Measurements from ENCODE around the gene EIF4H.
A peak's percentile ranks its signal among the peaks of the same experiment; 100 is the strongest.

Gene EIF4H

DNA sequence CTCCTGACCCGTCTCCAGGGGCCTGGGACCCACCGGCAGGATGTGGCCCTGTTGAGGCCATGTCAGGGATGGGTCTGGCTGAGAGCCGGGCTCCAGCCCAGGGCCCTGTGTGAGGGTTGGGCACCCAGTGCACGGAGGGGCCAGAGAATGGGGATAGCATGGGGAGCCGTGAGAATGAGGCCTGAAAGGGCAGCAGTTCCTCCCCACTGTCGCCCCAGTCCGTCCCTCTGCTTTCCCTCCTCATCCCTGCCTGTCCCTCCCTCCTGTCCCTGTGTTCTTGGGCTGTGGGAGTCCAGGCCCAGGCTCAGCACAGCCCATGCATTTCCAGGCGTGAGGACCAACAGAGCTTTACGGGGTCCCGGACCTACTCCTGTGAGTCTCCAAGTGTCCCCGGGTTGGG is 45.3 kb downstream of the EIF4H start:
- no peaks in the 10 kb centered on the region for H3K79me1 ChIP-seq (ENCODE audit: low read length)
- no peak overlapping the region for H3K56ac ChIP-seq (ENCODE audit: low read length)
- H2AK5ac ChIP-seq (ENCODE audit: low read length): no peak overlapping the region

DNA sequence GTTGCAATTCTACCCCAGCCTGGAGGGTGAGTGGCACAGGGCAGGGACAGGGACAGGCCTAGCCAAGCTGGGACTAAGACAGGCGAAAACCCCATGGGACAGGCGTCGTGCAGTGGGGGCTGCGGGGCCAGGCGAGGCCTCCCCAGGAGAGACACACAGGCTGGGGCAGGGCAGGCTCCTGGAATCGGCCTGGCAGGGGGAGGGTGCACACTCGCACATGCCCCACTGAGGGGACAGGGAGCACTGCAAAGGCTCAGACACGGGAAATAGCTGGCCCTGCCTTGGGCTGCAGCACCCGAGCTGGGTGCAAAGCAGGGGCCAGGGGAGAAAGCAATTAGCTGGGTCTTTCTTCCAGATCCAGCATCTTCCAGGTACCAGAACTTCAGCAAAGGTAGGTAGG is 46.1 kb downstream of the EIF4H start:
- Histone ChIP-seq H3K18ac (ENCODE audit: low read length) (no peak overlapping the region), H3K27ac (ENCODE audit: low read depth, low read length) (no peak overlapping the region), H4K5ac (ENCODE audit: low read length) (no peak overlapping the region), H3K23ac (ENCODE audit: low read length) (no peak overlapping the region), H2BK120ac (ENCODE audit: low read depth, low read length) (no peak overlapping the region), H3K4me1 (ENCODE audit: control insufficient read depth, low read depth, low read length) (no peaks in the 10 kb centered on the region), H3K4me3 (ENCODE audit: low read length) (no peak overlapping the region), H3K4me2 (ENCODE audit: low read length) (no peak overlapping the region), H3K9ac (ENCODE audit: low read length) (no peak overlapping the region), H3K79me2 (ENCODE audit: control insufficient read depth, insufficient read depth, low read length) (no peaks in the 10 kb centered on the region), H2BK15ac (replicated peaks; ENCODE audit: low read depth) (no peak overlapping the region), H3K27me3 (ENCODE audit: insufficient read depth, low read length, poor library complexity) (no peaks in the 10 kb centered on the region), H4K8ac (ENCODE audit: low read depth, low read length) (no peak overlapping the region), H3K56ac (ENCODE audit: low read length) (peak overlapping the region; percentile 15), H3K79me1 (ENCODE audit: low read length) (no peaks in the 10 kb centered on the region), H2BK5ac (ENCODE audit: low read length) (no peak overlapping the region), H3K4ac (ENCODE audit: low read depth, low read length) (no peak overlapping the region), H2AK5ac (ENCODE audit: low read length) (no peak overlapping the region), H3K36me3 (ENCODE audit: control insufficient read depth, insufficient read depth, low read length) (no peaks in the 10 kb centered on the region)
- DNase-seq: no peak
- WGBS (ENCODE audit: extremely low coverage, insufficient coverage, low lambda C conversion rate): no CpG with 5 or more reads among the region's 9 CpGs

More for the DNA sequence above, 45.3 kb downstream of the EIF4H start:
- DNase-seq: no peak
- Histone ChIP-seq H2BK15ac (replicated peaks; ENCODE audit: low read depth) (no peak overlapping the region), H2BK120ac (ENCODE audit: low read depth, low read length) (no peak overlapping the region), H3K79me2 (ENCODE audit: control insufficient read depth, insufficient read depth, low read length) (no peaks in the 10 kb centered on the region), H3K4me1 (ENCODE audit: control insufficient read depth, low read depth, low read length) (no peaks in the 10 kb centered on the region), H3K4me3 (ENCODE audit: low read length) (no peak overlapping the region), H3K27me3 (ENCODE audit: insufficient read depth, low read length, poor library complexity) (no peaks in the 10 kb centered on the region), H4K8ac (ENCODE audit: low read depth, low read length) (no peak overlapping the region), H3K4ac (ENCODE audit: low read depth, low read length) (no peak overlapping the region), H4K5ac (ENCODE audit: low read length) (no peak overlapping the region), H3K27ac (ENCODE audit: low read depth, low read length) (no peak overlapping the region), H2BK5ac (ENCODE audit: low read length) (no peak overlapping the region), H3K18ac (ENCODE audit: low read length) (no peak overlapping the region), H3K23ac (ENCODE audit: low read length) (no peak overlapping the region), H3K36me3 (ENCODE audit: control insufficient read depth, insufficient read depth, low read length) (no peaks in the 10 kb centered on the region), H3K4me2 (ENCODE audit: low read length) (no peak overlapping the region), H3K9ac (ENCODE audit: low read length) (no peak overlapping the region)
- WGBS (ENCODE audit: extremely low coverage, insufficient coverage, low lambda C conversion rate): no CpG with 5 or more reads among the region's 11 CpGs

- H3K27ac ChIP-seq (ENCODE audit: low read depth, low read length): no peak overlapping the region
- H3K27me3 ChIP-seq (ENCODE audit: insufficient read depth, low read length, poor library complexity): no peaks in the 10 kb centered on the region
Measured at GRCh38 chr7:74221713-74222112, 47.6 kb downstream of the EIF4H start.

GRCh38 chr7:74222851-74223710 is 48.9 kb downstream of the EIF4H start:
- Histone ChIP-seq H2BK5ac (ENCODE audit: low read length) (no peak overlapping the region), H4K5ac (ENCODE audit: low read length) (no peak overlapping the region), H3K79me2 (ENCODE audit: control insufficient read depth, insufficient read depth, low read length) (no peaks in the 10 kb centered on the region), H2BK15ac (replicated peaks; ENCODE audit: low read depth) (no peak overlapping the region), H3K79me1 (ENCODE audit: low read length) (no peaks in the 10 kb centered on the region), H3K27ac (ENCODE audit: low read depth, low read length) (no peak overlapping the region), H3K36me3 (ENCODE audit: control insufficient read depth, insufficient read depth, low read length) (peaks cover 4% of the 10 kb centered on the region), H3K56ac (ENCODE audit: low read length) (no peak overlapping the region), H3K4me2 (ENCODE audit: low read length) (no peak overlapping the region), H3K27me3 (ENCODE audit: insufficient read depth, low read length, poor library complexity) (no peaks in the 10 kb centered on the region), H2AK5ac (ENCODE audit: low read length) (no peak overlapping the region), H3K9ac (ENCODE audit: low read length) (no peak overlapping the region), H3K4me1 (ENCODE audit: control insufficient read depth, low read depth, low read length) (no peaks in the 10 kb centered on the region), H2BK120ac (ENCODE audit: low read depth, low read length) (no peak overlapping the region), H4K8ac (ENCODE audit: low read depth, low read length) (no peak overlapping the region), H3K4me3 (ENCODE audit: low read length) (no peak overlapping the region), H3K23ac (ENCODE audit: low read length) (no peak overlapping the region), H3K18ac (ENCODE audit: low read length) (no peak overlapping the region), H3K4ac (ENCODE audit: low read depth, low read length) (no peak overlapping the region)
- no CpG with 5 or more reads among the region's 17 CpGs for WGBS (ENCODE audit: extremely low coverage, insufficient coverage, low lambda C conversion rate)
- DNase-seq: no peak

More at GRCh38 chr7:74221713-74222112, 47.6 kb downstream of the EIF4H start:
- no peak overlapping the region for H3K4me3 ChIP-seq (ENCODE audit: low read length)
- DNase-seq: no peak
- no peak overlapping the region for H3K9ac ChIP-seq (ENCODE audit: low read length)
- H3K56ac ChIP-seq (ENCODE audit: low read length): no peak overlapping the region
- H2AK5ac ChIP-seq (ENCODE audit: low read length): no peak overlapping the region
- no peak overlapping the region for H3K23ac ChIP-seq (ENCODE audit: low read length)
- H4K5ac ChIP-seq (ENCODE audit: low read length): no peak overlapping the region
- no CpG with 5 or more reads among the region's 11 CpGs for WGBS (ENCODE audit: extremely low coverage, insufficient coverage, low lambda C conversion rate)
- H2BK120ac ChIP-seq (ENCODE audit: low read depth, low read length): no peak overlapping the region
- no peak overlapping the region for H2BK15ac ChIP-seq (replicated peaks; ENCODE audit: low read depth)
- H2BK5ac ChIP-seq (ENCODE audit: low read length): no peak overlapping the region
- no peaks in the 10 kb centered on the region for H3K79me2 ChIP-seq (ENCODE audit: control insufficient read depth, insufficient read depth, low read length)
- no peaks in the 10 kb centered on the region for H3K79me1 ChIP-seq (ENCODE audit: low read length)
- no peak overlapping the region for H4K8ac ChIP-seq (ENCODE audit: low read depth, low read length)
- peaks cover 4% of the 10 kb centered on the region for H3K36me3 ChIP-seq (ENCODE audit: control insufficient read depth, insufficient read depth, low read length)
- no peak overlapping the region for H3K18ac ChIP-seq (ENCODE audit: low read length)
- H3K4ac ChIP-seq (ENCODE audit: low read depth, low read length): no peak overlapping the region
- H3K4me2 ChIP-seq (ENCODE audit: low read length): no peak overlapping the region
- no peaks in the 10 kb centered on the region for H3K4me1 ChIP-seq (ENCODE audit: control insufficient read depth, low read depth, low read length)

DNA sequence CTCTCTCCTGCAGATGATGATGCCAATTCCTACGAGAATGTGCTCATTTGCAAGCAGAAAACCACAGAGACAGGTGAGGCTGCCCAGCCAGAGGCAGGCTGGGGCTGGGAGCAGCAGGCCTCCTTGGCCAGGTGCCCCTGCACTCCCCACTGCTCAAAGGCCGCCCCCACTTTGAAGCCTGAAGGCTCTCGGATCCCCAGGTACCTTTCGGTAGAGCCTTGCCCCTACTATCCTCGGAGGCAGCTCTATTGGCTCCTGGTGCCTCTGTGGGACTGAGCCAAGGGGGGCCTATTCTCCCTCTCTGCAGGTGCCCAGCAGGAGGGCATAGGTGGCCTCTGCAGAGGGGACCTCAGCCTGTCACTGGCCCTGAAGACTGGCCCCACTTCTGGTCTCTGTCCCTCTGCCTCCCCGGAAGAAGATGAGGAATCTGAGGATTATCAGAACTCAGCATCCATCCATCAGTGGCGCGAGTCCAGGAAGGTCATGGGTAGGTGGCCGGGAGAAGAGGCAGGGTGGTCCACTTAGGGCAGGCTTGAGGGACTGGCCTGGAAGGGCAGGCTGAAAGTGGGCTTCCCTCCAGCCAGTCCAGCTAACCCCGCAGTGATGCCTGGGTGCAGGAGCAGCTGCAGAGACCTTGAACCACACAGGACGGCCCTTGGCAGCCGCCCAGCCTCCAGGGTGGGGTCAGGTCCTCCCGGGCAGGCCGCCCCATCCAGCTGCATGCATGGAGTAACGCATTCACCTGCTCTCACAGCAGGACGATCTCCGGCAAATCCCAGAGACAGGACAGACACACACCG is 49.8 kb downstream of the EIF4H start:
- DNase-seq: no peak
- H2BK15ac ChIP-seq (replicated peaks; ENCODE audit: low read depth): no peak overlapping the region
- H3K4me2 ChIP-seq (ENCODE audit: low read length): no peak overlapping the region
- no peak overlapping the region for H2AK5ac ChIP-seq (ENCODE audit: low read length)
- H3K27ac ChIP-seq (ENCODE audit: low read depth, low read length): no peak overlapping the region
- no peak overlapping the region for H4K8ac ChIP-seq (ENCODE audit: low read depth, low read length)
- H2BK120ac ChIP-seq (ENCODE audit: low read depth, low read length): no peak overlapping the region
- H3K79me2 ChIP-seq (ENCODE audit: control insufficient read depth, insufficient read depth, low read length): no peaks in the 10 kb centered on the region
- no peaks in the 10 kb centered on the region for H3K79me1 ChIP-seq (ENCODE audit: low read length)
- WGBS (ENCODE audit: extremely low coverage, insufficient coverage, low lambda C conversion rate): no CpG with 5 or more reads among the region's 18 CpGs
- no peak overlapping the region for H3K9ac ChIP-seq (ENCODE audit: low read length)
- no peaks in the 10 kb centered on the region for H3K4me1 ChIP-seq (ENCODE audit: control insufficient read depth, low read depth, low read length)
- H3K56ac ChIP-seq (ENCODE audit: low read length): no peak overlapping the region
- H3K36me3 ChIP-seq (ENCODE audit: control insufficient read depth, insufficient read depth, low read length): peaks cover 4% of the 10 kb centered on the region
- H3K4me3 ChIP-seq (ENCODE audit: low read length): no peak overlapping the region
- no peak overlapping the region for H2BK5ac ChIP-seq (ENCODE audit: low read length)
- no peak overlapping the region for H3K23ac ChIP-seq (ENCODE audit: low read length)
- no peaks in the 10 kb centered on the region for H3K27me3 ChIP-seq (ENCODE audit: insufficient read depth, low read length, poor library complexity)
- no peak overlapping the region for H3K4ac ChIP-seq (ENCODE audit: low read depth, low read length)
- no peak overlapping the region for H4K5ac ChIP-seq (ENCODE audit: low read length)
- no peak overlapping the region for H3K18ac ChIP-seq (ENCODE audit: low read length)
